CD14-positive monocyte (primary cell): Measurements from ENCODE around the gene TACC3. TPM values are rescaled to one million over a fixed set of nuclear protein-coding genes. Genes with fewer than 3 reads are reported as not detected.

Experiments
- DNase-seq, 3 donors: peaks; one replicate each; pipeline ENCODE4 v3.0.0-alpha.2; 2011 to 2022
- H2AFZ ChIP-seq: 2 replicates; pipeline ENCODE4 v1.6.0; 2012; ENCODE audit warnings: mild to moderate bottlenecking, low read depth, low read length, inconsistent platforms; ENCODE audit not compliant: insufficient read depth, poor library complexity, severe bottlenecking
- H3K27ac ChIP-seq, 2 donors: 1 replicate in 1 of 2; 2 replicates in 1 of 2; pipeline ENCODE4 v1.5.1; 2012 to 2013; ENCODE audit warnings: low read length in 2 of 2, control low read depth in 1 of 2, inconsistent platforms in 1 of 2, low read depth in 1 of 2, mild to moderate bottlenecking in 1 of 2
- H3K27me3 ChIP-seq, 2 donors: one replicate each; pipeline versions ENCODE4 v1.6.0 to v1.6.1; 2011 to 2013; ENCODE audit warnings: low read length in 2 of 2; ENCODE audit not compliant: control insufficient read depth in 2 of 2, insufficient read depth in 2 of 2
- H3K36me3 ChIP-seq, 2 donors: replicated peaks in 1 of 2; 1 replicate in 1 of 2; 2 replicates in 1 of 2; pipeline versions ENCODE4 v1.5.1 to v1.6.1; 2012 to 2013; ENCODE audit warnings: low read length in 2 of 2, control low read depth in 1 of 2, inconsistent platforms in 1 of 2, mild to moderate bottlenecking in 1 of 2; ENCODE audit not compliant: insufficient read depth in 2 of 2, control insufficient read depth in 1 of 2
- H3K4me1 ChIP-seq, 2 donors: 1 replicate in 1 of 2; 2 replicates in 1 of 2; pipeline versions ENCODE4 v1.5.1 to v1.6.1; 2012 to 2013; ENCODE audit warnings: low read length in 2 of 2, control low read depth in 1 of 2, inconsistent platforms in 1 of 2, mild to moderate bottlenecking in 1 of 2, moderate library complexity in 1 of 2; ENCODE audit not compliant: insufficient read depth in 2 of 2, control insufficient read depth in 1 of 2
- H3K4me2 ChIP-seq: replicated peaks from 2 replicates; pipeline ENCODE3; 2012; ENCODE audit warnings: low read length, moderate library complexity, mild to moderate bottlenecking; ENCODE audit not compliant: poor library complexity, severe bottlenecking; ENCODE audit errors: extremely low read depth
- H3K4me3 ChIP-seq, 3 experiments: fragments of 200-600 bp in 1 of 3; sonication (generic) in 1 of 3; replicated peaks in 1 of 3; 1 replicate in 2 of 3; 2 replicates in 1 of 3; pipeline ENCODE4 v1.5.1; 2011 to 2013; ENCODE audit warnings: low read length in 3 of 3, mild to moderate bottlenecking in 3 of 3, control low read depth in 2 of 3, low read depth in 2 of 3, inconsistent platforms in 1 of 3, moderate library complexity in 1 of 3
- H3K79me2 ChIP-seq: 2 replicates; pipeline ENCODE4 v1.6.0; 2012; ENCODE audit warnings: mild to moderate bottlenecking, control low read depth, inconsistent platforms, low read length, moderate library complexity; ENCODE audit not compliant: insufficient read depth
- H3K9ac ChIP-seq: 2 replicates; pipeline ENCODE4 v1.6.0; 2017; ENCODE audit warnings: low read length, mild to moderate bottlenecking; ENCODE audit not compliant: insufficient read depth, poor library complexity, severe bottlenecking
- H3K9me3 ChIP-seq, 2 donors: replicated peaks in 1 of 2; 1 replicate in 1 of 2; 2 replicates in 1 of 2; pipeline versions ENCODE4 v1.5.1 to v1.6.1; 2012 to 2013; ENCODE audit warnings: low read length in 2 of 2, control low read depth in 1 of 2; ENCODE audit not compliant: control insufficient read depth in 1 of 2, insufficient read depth in 1 of 2
- H4K20me1 ChIP-seq: 2 replicates; pipeline ENCODE4 v1.6.0; 2012; ENCODE audit warnings: mild to moderate bottlenecking, low read length, control low read depth, moderate library complexity; ENCODE audit not compliant: insufficient read depth
- H3K27ac Mint-ChIP-seq, 7 donors: one replicate each; pipeline ENCODE4 v1.8.0; 2020; ENCODE audit warnings: mild to moderate bottlenecking in 7 of 7, mixed read lengths in 7 of 7, moderate library complexity in 6 of 7, inconsistent platforms in 2 of 7
- H3K27me3 Mint-ChIP-seq, 3 donors: one replicate each; pipeline ENCODE4 v1.8.0; 2021 to 2022; ENCODE audit warnings: low read depth in 3 of 3, mild to moderate bottlenecking in 3 of 3, mixed read lengths in 3 of 3, moderate library complexity in 3 of 3, inconsistent platforms in 1 of 3
- H3K36me3 Mint-ChIP-seq, 2 donors: one replicate each; pipeline ENCODE4 v1.8.0; 2020; ENCODE audit warnings: mixed read lengths in 2 of 2, inconsistent platforms in 1 of 2, mild to moderate bottlenecking in 1 of 2
- H3K4me1 Mint-ChIP-seq: one replicate; pipeline ENCODE4 v1.8.0; 2020; ENCODE audit warnings: mild to moderate bottlenecking, mixed read lengths
- H3K4me3 Mint-ChIP-seq, 2 donors: one replicate each; pipeline ENCODE4 v1.8.0; 2020; ENCODE audit warnings: mild to moderate bottlenecking in 2 of 2, mixed read lengths in 2 of 2, moderate library complexity in 1 of 2
- H3K9me3 Mint-ChIP-seq, 7 donors: one replicate each; pipeline ENCODE4 v1.8.0; 2020 to 2022; ENCODE audit warnings: mixed read lengths in 7 of 7, mild to moderate bottlenecking in 6 of 7, moderate library complexity in 6 of 7, inconsistent platforms in 2 of 7
- CTCF ChIP-seq: fragments of 200-600 bp; IDR thresholded peaks from one replicate; pipeline ENCODE4 v1.8.0; 2022; ENCODE audit warnings: antibody characterized with exemption, mild to moderate bottlenecking
- WGBS: methylation state at CpG from one replicate; pipeline ENCODE4 v1.1.5; 2013; ENCODE audit warnings: missing lambda C conversion rate; ENCODE audit not compliant: insufficient coverage; 5-methylcytosine and 5-hydroxymethylcytosine counted together
- intact Hi-C, 2 donors: fragments of 100-400 bp; cut with micrococcal nuclease; formaldehyde crosslinking; loops; one replicate each; pipeline versions ENCODE4 v1.15.0 to v1.15.1; 2023
- polyA plus RNA-seq, 3 donors: library from polyadenylated mRNA; depleted of rRNA in 1 of 3; unstranded in 2 of 3; stranded (reverse) in 1 of 3; fragments of 300-500 nt in 2 of 3; fragments of >200 nt in 1 of 3; fragmentation: Illumina TruSeq in 2 of 3; gene quantifications; 1 replicate in 2 of 3; 2 replicates in 1 of 3; pipeline ENCODE4 v1.2.3, GENCODE V29; 2012 to 2021

TACC3 gene
- polyA plus RNA-seq, 3 donors: 43.7 to 84.2 (median 56.6) TPM

- Histone ChIP-seq H3K9ac (no peak overlapping the region), H3K4me1 (peaks cover 26 to 30% of the 10 kb centered on the region in 2 donors), H3K4me3 (no peak overlapping the region), H3K4me2 (no peak overlapping the region), H3K27ac (peak overlapping the region in 1 of 2 donors; percentile 34), H3K27me3 (no peaks in the 10 kb centered on the region), H3K9me3 (no peaks in the 10 kb centered on the region), H3K36me3 (peaks cover 17 to 49% of the 10 kb centered on the region in 2 donors), H2AFZ (no peak overlapping the region), H3K79me2 (peaks cover 97% of the 10 kb centered on the region), H4K20me1 (peaks cover 43% of the 10 kb centered on the region)
- Mint-ChIP-seq H3K4me3 (no peak overlapping the region), H3K27ac (peak overlapping the region in 1 of 7 donors; percentile 75), H3K9me3 (no peaks in the 10 kb centered on the region), H3K27me3 (no peaks in the 10 kb centered on the region), H3K4me1 (peaks cover 41% of the 10 kb centered on the region), H3K36me3 (peaks cover 40 to 64% of the 10 kb centered on the region in 2 donors)
- TF ChIP-seq CTCF: no peak
- no peak for DNase-seq
- intact Hi-C loops: no loop called here
- 96% methylated on average over 5 of the region's 6 CpGs for WGBS
Measured at GRCh38 chr4:1706358-1706757, 15.0 kb upstream of the TACC3 start.

GRCh38 chr4:1708581-1708980, 12.7 kb upstream of the TACC3 start:
- Histone ChIP-seq H3K4me1 (peaks cover 20 to 25% of the 10 kb centered on the region in 2 donors), H3K79me2 (peaks cover 90% of the 10 kb centered on the region), H3K36me3 (peaks cover 14 to 34% of the 10 kb centered on the region in 2 donors), H3K27ac (no peak overlapping the region), H2AFZ (no peak overlapping the region), H3K27me3 (no peaks in the 10 kb centered on the region), H3K9me3 (no peaks in the 10 kb centered on the region), H3K4me3 (no peak overlapping the region), H4K20me1 (peaks cover 43% of the 10 kb centered on the region), H3K9ac (no peak overlapping the region), H3K4me2 (no peak overlapping the region)
- intact Hi-C loops: no loop called here
- WGBS: no CpG with 5 or more reads among the region's 1 CpG
- TF ChIP-seq CTCF: no peak
- no peak overlapping the region for H3K4me3 Mint-ChIP-seq
- H3K27ac Mint-ChIP-seq: no peak overlapping the region
- peaks cover 35% of the 10 kb centered on the region for H3K4me1 Mint-ChIP-seq
- peaks cover 28 to 51% of the 10 kb centered on the region in 2 donors for H3K36me3 Mint-ChIP-seq
- no peaks in the 10 kb centered on the region for H3K27me3 Mint-ChIP-seq
- no peak for DNase-seq
- H3K9me3 Mint-ChIP-seq: no peaks in the 10 kb centered on the region
